A549 (cell line): ENCODE measurements around the gene SKI. TPM values are rescaled to one million over a fixed set of nuclear protein-coding genes. Genes with fewer than 3 reads are reported as not detected.

Experiments used
- ATAC-seq, 2 experiments: fragments of 200-7000 bp in 1 of 2; fragments of >200 bp in 1 of 2; cut with Nextera tagmentation in 1 of 2; cut with Tn5 transposase in 1 of 2; 3 replicates each; pipeline versions ENCODE4 v1.8.0 to v1.9.1; 2018 to 2020; ENCODE audit warnings: mild to moderate bottlenecking in 1 of 2, moderate library complexity in 1 of 2
- CTCF ChIA-PET: fragments of 300-600 bp; sonication (Branson Sonifier 250); formaldehyde crosslinking; extraction: SDS; loops from one replicate; lab custom pipeline; 2021; ENCODE audit warnings: antibody characterized with exemption, inconsistent platforms; lab: Yijun Ruan, JAX
- POLR2A ChIA-PET: fragments of 350-600 bp; formaldehyde crosslinking; extraction: SDS; loops from one replicate; lab custom pipeline; 2021; ENCODE audit warnings: antibody characterized with exemption, inconsistent platforms; lab: Yijun Ruan, JAX
- DNase-seq, 2 experiments: peaks; one replicate each; pipeline versions ENCODE4 v3.0.0 to v3.0.0-alpha.2; 2011 to 2016; ENCODE audit warnings: low read depth in 1 of 2, low spot score in 1 of 2
- FAIRE-seq: peaks from 2 replicates; lab custom pipeline; 2011; peaks lifted over from hg19 to GRCh38; lab: Jason Lieb, UNC
- H3K27ac ChIP-seq, 2 experiments: fragments of >200 bp; sonication (Bioruptor Twin); formaldehyde crosslinking; 3 replicates each; pipeline ENCODE4 v1.5.1; 2016 to 2017
- H3K4me1 ChIP-seq: fragments of >200 bp; sonication (Bioruptor Twin); formaldehyde crosslinking; 3 replicates; pipeline ENCODE4 v1.6.1; 2016
- H3K4me2 ChIP-seq: fragments of >200 bp; sonication (Bioruptor Twin); formaldehyde crosslinking; 3 replicates; pipeline ENCODE4 v1.6.1; 2016
- H3K4me3 ChIP-seq: fragments of >200 bp; sonication (Bioruptor Twin); formaldehyde crosslinking; 3 replicates; pipeline ENCODE4 v1.5.1; 2016
- H3K9me3 ChIP-seq: fragments of >200 bp; sonication (Bioruptor Twin); formaldehyde crosslinking; 3 replicates; pipeline ENCODE4 v1.6.1; 2016
- ATOH8 ChIP-seq: fragments of 250-450 bp; sonication (Bioruptor Pico); IDR thresholded peaks from 2 replicates; pipeline ENCODE4 v1.5.0; 2020; ENCODE audit warnings: low read depth, mild to moderate bottlenecking, moderate library complexity
- BCL3 ChIP-seq: fragments of >200 bp; sonication (Bioruptor Twin); formaldehyde crosslinking; IDR thresholded peaks from 3 replicates; pipeline ENCODE4 v1.6.1; 2016
- BHLHE40 ChIP-seq: IDR thresholded peaks from 2 replicates; pipeline ENCODE4 v1.6.1; 2012; ENCODE audit warnings: low read depth, low read length, inconsistent platforms
- CBX8 ChIP-seq: fragments of 200-600 bp; sonication (generic); IDR thresholded peaks from 2 replicates; pipeline ENCODE4 v1.6.1; 2016
- CEBPB ChIP-seq, 2 experiments: fragments of >200 bp in 1 of 2; sonication (Bioruptor Twin) in 1 of 2; formaldehyde crosslinking in 1 of 2; IDR thresholded peaks; 2 replicates each; pipeline ENCODE4 v1.6.1; 2012 to 2016
- CTCF ChIP-seq: fragments of >200 bp; sonication (Bioruptor Twin); formaldehyde crosslinking; IDR thresholded peaks from 3 replicates; pipeline ENCODE4 v1.5.1; 2016
- FOSL2 ChIP-seq, 2 experiments: fragments of 450-650 bp in 1 of 2; fragments of >200 bp in 1 of 2; sonication (Bioruptor Twin) in 1 of 2; formaldehyde crosslinking; IDR thresholded peaks; 2 replicates each; pipeline versions ENCODE4 v1.5.0 to v1.6.1; 2016 to 2020; ENCODE audit warnings: mild to moderate bottlenecking in 1 of 2, moderate library complexity in 1 of 2
- FOXS1 ChIP-seq: fragments of 250-450 bp; sonication (Bioruptor Pico); IDR thresholded peaks from 2 replicates; pipeline ENCODE4 v1.5.0; 2020; ENCODE audit warnings: mild to moderate bottlenecking, moderate library complexity
- GATA3 ChIP-seq: IDR thresholded peaks from 2 replicates; pipeline ENCODE4 v1.6.1; 2012; ENCODE audit warnings: borderline replicate concordance
- HMGXB4 ChIP-seq: fragments of 250-450 bp; sonication (Bioruptor Pico); IDR thresholded peaks from 2 replicates; pipeline ENCODE4 v1.5.0; 2021; ENCODE audit warnings: mild to moderate bottlenecking, moderate library complexity, borderline replicate concordance
- HOXB5 ChIP-seq: fragments of 250-450 bp; sonication (Bioruptor Pico); IDR thresholded peaks from 2 replicates; pipeline ENCODE4 v1.5.0; 2020; ENCODE audit warnings: mild to moderate bottlenecking, moderate library complexity
- MAFK ChIP-seq: fragments of 450-650 bp; IDR thresholded peaks from 2 replicates; pipeline ENCODE4 v1.6.1; 2014; ENCODE audit not compliant: partially characterized antibody
- MAX ChIP-seq: IDR thresholded peaks from 2 replicates; pipeline ENCODE4 v1.6.1; 2012
- MYC ChIP-seq: IDR thresholded peaks from 2 replicates; pipeline ENCODE4 v1.6.1; 2012; ENCODE audit warnings: mild to moderate bottlenecking, inconsistent platforms, low read length, improper control_type of control experiment, borderline replicate concordance
- NFE2L2 ChIP-seq: fragments of 150-350 bp; conservative IDR thresholded peaks from 2 replicates; pipeline ENCODE4 v1.6.1; 2014; ENCODE audit warnings: low read length
- NR3C1 ChIP-seq: fragments of >200 bp; sonication (Bioruptor Twin); formaldehyde crosslinking; IDR thresholded peaks from 3 replicates; pipeline ENCODE4 v1.6.1; 2017
- PBX3 ChIP-seq: IDR thresholded peaks from 2 replicates; pipeline ENCODE4 v1.6.1; 2012
- RAD21 ChIP-seq, 2 experiments: fragments of >200 bp in 1 of 2; sonication (Bioruptor Twin) in 1 of 2; formaldehyde crosslinking in 1 of 2; IDR thresholded peaks in 1 of 2; conservative IDR thresholded peaks in 1 of 2; 2 replicates in 1 of 2; 3 replicates in 1 of 2; pipeline ENCODE4 v1.6.1; 2012 to 2018; ENCODE audit warnings: inconsistent platforms in 1 of 2
- REST ChIP-seq: fragments of 200-600 bp; sonication (generic); IDR thresholded peaks from 2 replicates; pipeline ENCODE4 v1.6.1; 2016; ENCODE audit warnings: antibody characterized with exemption, mild to moderate bottlenecking, moderate library complexity
- RNF2 ChIP-seq: fragments of 200-600 bp; sonication (generic); IDR thresholded peaks from 2 replicates; pipeline ENCODE4 v1.6.1; 2016; ENCODE audit warnings: low read depth, mild to moderate bottlenecking, antibody characterized with exemption, moderate library complexity, borderline replicate concordance
- SMC3 ChIP-seq: fragments of >200 bp; sonication (Bioruptor Twin); formaldehyde crosslinking; IDR thresholded peaks from 3 replicates; pipeline ENCODE4 v1.6.1; 2018; ENCODE audit warnings: inconsistent platforms
- SREBF2 ChIP-seq: fragments of 450-650 bp; IDR thresholded peaks from 2 replicates; pipeline ENCODE4 v1.6.1; 2014; ENCODE audit warnings: mild to moderate bottlenecking, moderate library complexity
- TFCP2L1 ChIP-seq: fragments of 250-450 bp; sonication (Bioruptor Pico); IDR thresholded peaks from 2 replicates; pipeline ENCODE4 v1.5.0; 2021; ENCODE audit warnings: mild to moderate bottlenecking
- TP53 ChIP-seq: fragments of 250-450 bp; sonication (Bioruptor Pico); IDR thresholded peaks from 2 replicates; pipeline ENCODE4 v1.5.0; 2021; ENCODE audit warnings: mild to moderate bottlenecking, moderate library complexity
- ZFP36 ChIP-seq: fragments of 450-650 bp; IDR thresholded peaks from 2 replicates; pipeline ENCODE4 v1.6.1; 2014; ENCODE audit warnings: borderline replicate concordance; ENCODE audit not compliant: partially characterized antibody
- WGBS: methylation state at CpG from one replicate; pipeline ENCODE4 v1.1.6; 2017; ENCODE audit errors: missing lambda C conversion rate; 5-methylcytosine and 5-hydroxymethylcytosine counted together
- polyA plus RNA-seq, 4 experiments: library from polyadenylated mRNA; depleted of rRNA in 3 of 4; stranded (reverse); fragments of >200 nt; fragmentation: RNase III in 1 of 4; extraction: RNeasy Plus Mini Kit Qiagen cat#74134 plus additional on column Dnase treatment in 1 of 4; gene quantifications; 2 replicates in 3 of 4; 3 replicates in 1 of 4; pipeline ENCODE4 v1.2.3, GENCODE V29; 2011 to 2017

SKI gene
- polyA plus RNA-seq, 2 of the 4 experiments (the other 2 are of a cell fraction): 2.8 to 12.0 TPM

- TF ChIP-seq CBX8 (no peak), SMC3 (no peak), MAX (no peak), BCL3 (no peak), MYC (no peak), RNF2 (no peak), TP53 (CRISPR knock-in tag) (no peak), RAD21 (conservative IDR thresholded peaks at IDR 0.05 in 1 of 2, IDR thresholded peaks at IDR 0.05 in 1 of 2) (no peak), HMGXB4 (CRISPR knock-in tag) (no peak), NFE2L2 (no peak), TFCP2L1 (no peak), FOXS1 (CRISPR knock-in tag) (no peak)
- TF ChIP-seq, all 56 proteins: peak for 0
- H3K27ac ChIP-seq: no peak overlapping the region
- no peak overlapping the region for H3K4me2 ChIP-seq
- ChIA-PET CTCF (no interaction called here), POLR2A (no interaction called here)
- WGBS: 80% methylated on average over 14 of the region's 31 CpGs
- H3K4me3 ChIP-seq: no peak overlapping the region
- ATAC-seq (no peak), DNase-seq (no peak), FAIRE-seq (no peak)
- H3K4me1 ChIP-seq: no peaks in the 10 kb centered on the region
- no peaks in the 10 kb centered on the region for H3K9me3 ChIP-seq
These were observed 123.0 kb downstream of the SKI start for GRCh38 chr1:2350911-2351655.

GRCh38 chr1:2351723-2352122 lies 123.6 kb downstream of the SKI start:
- no peaks in the 10 kb centered on the region for H3K9me3 ChIP-seq
- WGBS: 71% methylated on average over 8 of the region's 8 CpGs
- FAIRE-seq (no peak), DNase-seq (no peak), ATAC-seq (no peak)
- H3K4me3 ChIP-seq: no peak overlapping the region
- no peaks in the 10 kb centered on the region for H3K4me1 ChIP-seq
- ChIA-PET POLR2A (no interaction called here), CTCF (interaction anchor here (0.7 kb wide), 2 partner anchors 177 to 1213 kb away, joined by 3 read pairs; no protein-coding TSS in a partner anchor)
- TF ChIP-seq FOSL2 (IDR thresholded peaks at IDR 0.05): no peak
- no peak for TF ChIP-seq FOSL2 (CRISPR knock-in tag; IDR thresholded peaks at IDR 0.05)
- no peak for TF ChIP-seq HOXB5 (CRISPR knock-in tag)
- no peak for TF ChIP-seq RNF2
- no peak for TF ChIP-seq TFCP2L1
- no peak for TF ChIP-seq BHLHE40
- no peak for TF ChIP-seq SREBF2
- TF ChIP-seq PBX3: no peak
- no peak for TF ChIP-seq ATOH8 (CRISPR knock-in tag)
- no peak for TF ChIP-seq GATA3
- TF ChIP-seq CTCF: no peak
- TF ChIP-seq NR3C1: no peak
- no peak for TF ChIP-seq MAFK
- no peak for TF ChIP-seq REST
- TF ChIP-seq CEBPB (IDR thresholded peaks at IDR 0.05): no peak
- no peak for TF ChIP-seq ZFP36
- H3K27ac ChIP-seq: no peak overlapping the region
- H3K4me2 ChIP-seq: no peak overlapping the region
